ENCODE measurements around the gene DDX47. TPM values are rescaled to one million over a fixed set of nuclear protein-coding genes. Genes with fewer than 3 reads are reported as not detected.
A peak's percentile ranks its signal among the peaks of the same experiment; 100 is the strongest.

DDX47 gene
- 10 to 100 TPM; 45.6 to 60.6 (median 52.8) TPM for polyA plus RNA-seq (ENCODE audit: insufficient read length in 10 of 10)
- long read RNA-seq, donor 1, transcript DDX47-202 (12 exons, 1,817 nt), result major isoform, 15 of 16 reads
- long read RNA-seq, donor 1, partial matches to known transcripts, result 0 of 16 reads
- long read RNA-seq, donor 1, other reads (novel, unspliced or antisense), result 0 of 16 reads
- long read RNA-seq, donor 2, transcript DDX47-202 (12 exons, 1,817 nt), result major isoform, 9 of 9 reads
- long read RNA-seq, donor 2, partial matches to known transcripts, result 0 of 9 reads
- long read RNA-seq, donor 2, other reads (novel, unspliced or antisense), result 0 of 9 reads
- long read RNA-seq, donor 3, result 0 reads
- long read RNA-seq, donor 4, transcript DDX47-202 (12 exons, 1,817 nt), result major isoform, 5 of 5 reads
- long read RNA-seq, donor 4, partial matches to known transcripts, result 0 of 5 reads
- long read RNA-seq, donor 4, other reads (novel, unspliced or antisense), result 0 of 5 reads
- long read RNA-seq, donor 5, transcript DDX47-202 (12 exons, 1,817 nt), result major isoform, 8 of 18 reads
- long read RNA-seq, donor 5, partial matches to known transcripts, result 8 of 18 reads
- long read RNA-seq, donor 5, other reads (novel, unspliced or antisense), result 0 of 18 reads
- long read RNA-seq, donor 6, transcript DDX47-202 (12 exons, 1,817 nt), result major isoform, 20 of 27 reads
- long read RNA-seq, donor 6, partial matches to known transcripts, result 5 of 27 reads
- long read RNA-seq, donor 6, other reads (novel, unspliced or antisense), result 0 of 27 reads
- long read RNA-seq, donor 7, transcript DDX47-202 (12 exons, 1,817 nt), result major isoform, 7 of 9 reads
- long read RNA-seq, donor 7, partial matches to known transcripts, result 0 of 9 reads
- long read RNA-seq, donor 7, other reads (novel, unspliced or antisense), result 0 of 9 reads
- long read RNA-seq, donor 8, transcript DDX47-202 (12 exons, 1,817 nt), result major isoform, 8 of 18 reads
- long read RNA-seq, donor 8, partial matches to known transcripts, result 9 of 18 reads
- long read RNA-seq, donor 8, other reads (novel, unspliced or antisense), result 0 of 18 reads
- long read RNA-seq, donor 9, partial matches to known transcripts, result 0 of 3 reads
- long read RNA-seq, donor 9, other reads (novel, unspliced or antisense), result 0 of 3 reads

- DNase-seq, result peak; percentile 93 to 97 (median 96)
Observed at GRCh38 chr12:12813120-12814101, at the start of gene DDX47. Gene DDX47, plus strand, starts transcription at chr12:12813346. Its CDS starts 22 bp downstream, at chr12:12813368.

DNA sequence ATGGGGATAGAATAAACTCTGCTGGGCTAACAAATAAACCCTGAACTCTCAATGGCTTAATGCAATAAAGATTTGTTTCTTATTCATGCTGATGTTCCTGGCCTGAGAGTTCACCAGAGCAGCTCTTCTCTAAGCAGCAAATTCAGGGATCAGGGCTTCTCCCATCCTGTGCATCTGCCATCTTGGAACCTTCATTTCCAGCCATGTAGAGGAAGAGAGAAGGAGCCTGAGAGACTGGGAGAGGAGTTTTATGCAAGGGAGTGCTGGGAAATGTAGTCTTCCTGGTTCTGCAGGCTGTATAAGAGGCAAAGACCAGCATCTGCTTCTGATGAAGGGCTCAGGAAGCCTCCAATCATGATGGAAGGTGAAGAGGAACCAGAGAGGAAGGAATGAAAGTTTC lies 48.3 kb upstream of the DDX47 start:
- DNase-seq, result no peak

- no peak for DNase-seq
Observed at GRCh38 chr12:12770262-12770661, 42.9 kb upstream of the DDX47 start.

GRCh38 chr12:12774791-12775190 lies 38.4 kb upstream of the DDX47 start:
- no peak for DNase-seq

DNA sequence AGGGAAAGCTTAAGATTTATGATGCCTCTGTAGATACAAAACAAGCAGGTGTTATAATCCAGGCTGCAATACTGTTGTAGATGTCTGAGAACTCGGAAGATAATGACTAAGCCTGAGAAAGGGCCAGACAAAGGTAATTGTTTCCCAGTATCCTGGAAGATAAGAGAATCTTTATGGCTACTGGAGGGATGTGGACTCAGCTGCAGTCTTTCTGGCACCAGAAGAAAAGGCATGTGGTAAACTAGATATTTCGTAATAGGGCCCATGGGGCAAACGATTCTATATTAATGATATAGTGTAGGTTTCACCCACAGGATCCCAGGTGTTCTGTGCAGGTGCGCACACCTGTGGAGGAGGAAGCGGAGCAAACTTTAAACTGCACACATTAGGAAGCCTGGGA lies 36.9 kb upstream of the DDX47 start:
- DNase-seq, result no peak

- DNase-seq, result no peak
Observed at GRCh38 chr12:12777092-12777491, 36.1 kb upstream of the DDX47 start.

- DNase-seq, result no peak
Observed at GRCh38 chr12:12779007-12779406, 34.1 kb upstream of the DDX47 start.

GRCh38 chr12:12779529-12779928 lies 33.6 kb upstream of the DDX47 start:
- DNase-seq, result peak in 2 of 3 donors; percentile 60 to 67

- DNase-seq, result no peak
Observed at GRCh38 chr12:12784116-12784515, 29.0 kb upstream of the DDX47 start.

DNA sequence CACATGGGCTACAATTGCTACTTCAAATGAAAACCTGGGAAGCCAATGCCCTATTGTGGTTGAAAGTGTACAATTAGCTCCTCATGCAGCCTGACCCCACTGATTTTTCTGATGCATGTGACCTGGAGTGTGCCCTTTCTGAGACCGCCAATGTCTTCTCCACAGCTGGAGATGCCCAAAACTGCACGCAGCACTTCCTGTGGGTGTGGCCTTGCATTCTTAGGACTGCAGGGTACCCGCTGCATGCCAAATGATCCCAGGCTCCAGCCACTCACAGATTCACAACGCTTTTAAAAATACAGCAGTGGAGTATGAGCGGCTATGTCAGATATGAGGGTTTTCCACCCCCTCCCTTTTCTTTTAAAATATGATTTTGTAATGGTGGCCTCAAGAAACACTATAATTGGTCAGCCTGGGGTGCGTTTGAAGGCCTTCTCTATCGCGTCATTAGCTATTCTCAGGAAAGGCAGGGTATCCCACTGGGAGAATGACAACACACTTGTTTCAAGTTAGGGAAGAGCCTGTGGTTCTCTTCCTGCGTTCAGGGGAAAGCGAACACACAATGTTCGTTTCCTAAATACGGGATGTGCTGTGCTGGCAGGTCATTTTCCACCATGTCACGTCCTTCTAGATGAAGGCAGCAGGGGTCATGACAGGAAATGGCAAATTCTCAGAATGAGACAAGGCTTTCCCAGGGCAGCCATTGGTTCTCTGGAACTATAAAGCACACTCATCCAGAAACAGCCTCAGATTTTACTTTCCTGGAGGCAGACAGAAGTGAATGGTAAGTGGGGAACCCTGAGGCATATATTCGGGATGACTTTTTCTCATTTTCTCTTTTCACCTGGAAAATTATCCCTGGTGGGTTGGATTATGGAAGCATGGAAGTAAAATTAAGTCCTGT lies 28.0 kb upstream of the DDX47 start, which contains the start of gene APOLD1:
Gene APOLD1 (plus strand): TSS at position 749 of the 904 bp plus-strand sequence. CDS start 33 bp downstream, at position 782.
- peak; percentile 38 to 73 (median 54) for DNase-seq

- no peak for DNase-seq
Observed at GRCh38 chr12:12786351-12786705, 26.8 kb upstream of the DDX47 start.

DNA sequence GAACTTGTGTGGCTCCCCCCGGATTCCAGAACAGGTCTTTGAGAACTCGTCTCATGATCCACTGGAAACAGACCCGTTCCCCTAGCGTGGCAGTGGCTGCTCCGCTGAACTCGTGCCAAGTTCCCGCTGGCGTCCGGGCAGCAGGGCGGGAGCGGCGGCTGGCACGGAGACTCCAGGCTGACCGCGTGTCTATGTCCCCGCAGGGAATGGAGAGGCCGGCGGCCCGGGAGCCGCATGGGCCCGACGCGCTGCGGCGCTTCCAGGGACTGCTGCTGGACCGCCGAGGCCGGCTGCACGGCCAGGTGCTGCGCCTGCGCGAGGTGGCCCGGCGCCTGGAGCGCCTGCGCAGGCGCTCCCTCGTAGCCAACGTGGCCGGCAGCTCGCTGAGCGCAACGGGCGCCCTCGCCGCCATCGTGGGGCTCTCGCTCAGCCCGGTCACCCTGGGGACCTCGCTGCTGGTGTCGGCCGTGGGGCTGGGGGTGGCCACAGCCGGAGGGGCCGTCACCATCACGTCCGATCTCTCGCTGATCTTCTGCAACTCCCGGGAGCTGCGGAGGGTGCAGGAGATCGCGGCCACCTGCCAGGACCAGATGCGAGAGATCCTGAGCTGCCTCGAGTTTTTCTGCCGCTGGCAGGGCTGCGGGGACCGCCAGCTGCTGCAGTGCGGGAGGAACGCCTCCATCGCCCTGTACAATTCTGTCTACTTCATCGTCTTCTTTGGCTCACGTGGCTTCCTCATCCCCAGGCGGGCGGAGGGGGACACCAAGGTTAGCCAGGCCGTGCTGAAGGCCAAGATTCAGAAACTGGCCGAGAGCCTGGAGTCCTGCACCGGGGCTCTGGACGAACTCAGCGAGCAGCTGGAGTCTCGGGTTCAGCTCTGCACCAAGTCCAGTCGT lies 26.2 kb upstream of the DDX47 start:
- peak; percentile 81 to 97 (median 94) for DNase-seq

DNA sequence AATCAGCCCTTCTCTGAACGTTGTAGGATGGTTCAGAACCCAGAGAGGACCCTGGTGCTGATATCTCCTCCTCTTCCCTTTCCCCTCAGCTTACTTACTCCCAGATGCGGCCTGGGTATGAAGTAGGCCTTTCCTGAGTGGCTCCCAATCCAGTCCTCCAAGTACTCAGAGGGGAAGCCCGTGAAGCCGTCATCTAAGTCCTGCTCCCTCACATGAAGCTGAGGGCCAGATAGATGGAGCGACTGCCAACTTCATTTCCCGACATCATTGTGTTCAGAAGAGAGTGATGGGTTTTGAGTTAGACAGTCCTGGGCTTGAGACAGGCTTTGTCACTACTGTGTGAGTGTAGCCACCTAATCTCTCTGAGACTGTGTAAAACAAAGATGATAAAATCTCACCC lies 25.0 kb upstream of the DDX47 start:
- peak in 1 of 3 donors; percentile 72 for DNase-seq

DNA sequence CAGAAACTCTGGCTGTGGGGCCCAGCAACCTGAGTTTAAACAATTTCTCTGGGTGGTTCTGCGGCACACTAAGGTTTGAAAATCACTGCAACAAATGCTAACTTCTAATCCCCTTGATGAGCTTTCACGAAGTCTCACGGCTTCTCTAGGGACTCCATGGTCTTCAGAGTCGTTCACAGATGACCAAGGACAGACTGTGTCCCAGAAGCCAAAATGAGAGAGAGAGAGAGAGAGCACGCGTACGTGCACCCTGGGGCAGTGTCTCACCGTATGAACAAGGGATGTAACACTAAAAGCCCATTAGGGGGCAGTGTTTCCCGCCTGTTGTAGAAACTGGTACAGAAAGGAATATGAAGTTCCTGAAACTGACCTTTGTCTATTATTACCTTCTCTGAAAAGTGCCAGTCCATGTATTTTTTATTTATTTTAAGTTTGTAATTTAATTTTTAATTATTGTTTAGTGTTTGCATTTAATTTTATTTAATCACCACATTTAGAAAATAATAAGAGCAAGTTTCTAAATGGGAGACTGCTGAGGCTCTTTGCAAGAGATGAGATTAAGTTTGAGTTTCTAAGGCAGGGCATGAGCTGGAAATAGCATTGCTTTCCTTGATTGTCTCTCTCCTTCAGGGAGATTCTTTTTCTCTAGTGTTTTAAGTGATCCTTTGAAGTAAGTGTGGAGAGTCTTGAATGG lies 24.3 kb upstream of the DDX47 start:
- peak; percentile 80 to 89 (median 80) for DNase-seq

DNA sequence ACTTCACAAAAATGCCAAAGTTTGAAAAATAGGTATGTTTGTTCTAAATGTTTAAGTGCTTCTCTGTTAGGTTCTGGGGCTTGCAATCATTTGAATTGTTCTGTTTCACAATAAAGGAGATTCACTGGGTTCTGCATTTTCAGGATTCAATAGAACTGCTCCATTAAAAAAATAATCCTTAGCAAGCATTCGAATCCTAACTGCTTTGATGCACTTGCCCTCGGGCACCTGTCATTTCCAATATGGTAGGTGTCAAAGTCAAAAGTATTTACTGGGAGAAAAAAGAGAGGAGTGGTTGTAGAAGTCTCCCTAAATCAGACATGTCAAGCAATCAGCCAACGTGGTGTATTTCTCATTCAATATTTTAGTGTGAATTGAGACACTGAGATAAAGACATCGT lies 22.2 kb upstream of the DDX47 start:
- no peak for DNase-seq

GRCh38 chr12:12791756-12792369 lies 21.3 kb upstream of the DDX47 start:
- DNase-seq, result peak in 2 of 3 donors; percentile 36 to 79

DNA sequence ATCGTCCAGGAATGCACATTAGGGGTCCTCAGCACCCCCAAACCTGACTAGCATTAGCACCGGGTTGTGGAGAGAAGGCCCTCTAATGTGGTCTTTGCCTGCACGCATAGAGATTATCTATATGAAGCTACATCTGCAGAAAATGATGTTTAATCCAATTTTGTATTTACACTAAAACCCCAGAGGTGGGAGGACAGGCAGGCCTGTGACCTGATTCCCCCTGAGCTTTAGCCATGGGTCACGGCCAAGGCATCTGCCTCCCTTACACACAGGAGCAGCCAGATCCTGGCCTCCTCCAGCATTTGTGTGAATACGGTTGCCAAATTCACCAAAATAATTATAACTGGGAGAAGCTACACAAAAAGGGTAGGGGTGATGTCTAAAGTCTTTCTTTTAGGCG lies 20.7 kb upstream of the DDX47 start:
- no peak for DNase-seq

DNA sequence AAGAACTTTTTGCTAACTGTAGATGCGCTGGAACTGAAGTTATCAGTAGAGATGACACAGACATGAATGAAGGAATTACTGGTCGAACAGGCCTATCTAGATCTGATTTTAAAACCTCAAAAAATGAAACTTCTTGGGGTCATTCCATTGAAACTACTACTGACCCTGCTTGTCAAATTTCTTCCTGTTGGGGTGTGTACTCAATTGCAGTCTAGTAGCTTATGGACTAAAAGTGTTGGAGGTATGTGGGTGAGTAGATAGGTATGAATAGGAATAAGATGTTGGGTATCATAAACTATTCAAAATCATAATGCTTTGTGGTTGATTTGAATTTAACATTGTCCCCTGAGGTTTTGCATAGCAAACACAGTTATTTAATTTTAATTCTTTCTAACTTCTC lies 18.5 kb upstream of the DDX47 start:
- DNase-seq, result no peak

All from muscle of back (tissue), 13 donors.